A673 (cell line): ENCODE results near the gene TOPORS. TPM values are rescaled to one million over a fixed set of nuclear protein-coding genes. Genes with fewer than 3 reads are reported as not detected.

Source experiments
- BruUV-seq: library from RNA; stranded (reverse); fragments of 400-500 nt; replicated peaks from 2 replicates; lab custom pipeline; 2021; lab: Mats Ljungman, UMichigan
- CTCF ChIA-PET: fragments of 300-600 bp; sonication (Branson Sonifier 250); formaldehyde crosslinking; loops from one replicate; lab custom pipeline; 2022; ENCODE audit warnings: antibody characterized with exemption; lab: Charles Lee
- POLR2A ChIA-PET: fragments of 300-600 bp; sonication (Branson Sonifier 250); formaldehyde crosslinking; loops from one replicate; lab custom pipeline; 2022; ENCODE audit warnings: antibody characterized with exemption; ENCODE audit not compliant: low non-redundant PET; lab: Charles Lee
- DNase-seq: peaks from one replicate; pipeline ENCODE4 v3.0.0-alpha.2; 2015; ENCODE audit warnings: low spot score
- H3K27ac ChIP-seq: fragments of 200-600 bp; sonication (generic); 2 replicates; pipeline ENCODE4 v1.5.1; 2016; ENCODE audit warnings: mixed run types, low read depth, mild to moderate bottlenecking, mixed read lengths, antibody characterized with exemption, low read length; ENCODE audit not compliant: poor library complexity, severe bottlenecking
- H3K27me3 ChIP-seq: fragments of 200-600 bp; sonication (generic); replicated peaks from 2 replicates; pipeline ENCODE4 v1.6.1; 2017; ENCODE audit warnings: mixed run types, low read depth, mild to moderate bottlenecking, mixed read lengths, antibody characterized with exemption, low read length; ENCODE audit not compliant: insufficient read depth, poor library complexity
- H3K36me3 ChIP-seq: fragments of 200-600 bp; sonication (generic); 2 replicates; pipeline ENCODE4 v1.6.1; 2016; ENCODE audit warnings: mixed run types, mild to moderate bottlenecking, mixed read lengths, antibody characterized with exemption, low read length; ENCODE audit not compliant: insufficient read depth, poor library complexity, severe bottlenecking
- H3K4me1 ChIP-seq: fragments of 200-600 bp; sonication (generic); 2 replicates; pipeline ENCODE4 v1.6.1; 2017; ENCODE audit warnings: mixed run types, mild to moderate bottlenecking, mixed read lengths, antibody characterized with exemption, low read length; ENCODE audit not compliant: insufficient read depth, poor library complexity, severe bottlenecking
- H3K4me3 ChIP-seq: fragments of 200-600 bp; sonication (generic); 2 replicates; pipeline ENCODE4 v1.5.1; 2016; ENCODE audit warnings: low read depth, mixed run types, mild to moderate bottlenecking, mixed read lengths, low read length; ENCODE audit not compliant: poor library complexity, severe bottlenecking
- H3K9me3 ChIP-seq: fragments of 200-600 bp; sonication (generic); 2 replicates; pipeline ENCODE4 v1.6.1; 2016; ENCODE audit warnings: mixed run types, low read depth, mild to moderate bottlenecking, mixed read lengths, antibody characterized with exemption, low read length; ENCODE audit not compliant: poor library complexity, severe bottlenecking
- EZH2 ChIP-seq: fragments of 200-600 bp; sonication (generic); IDR thresholded peaks from 2 replicates; pipeline ENCODE4 v1.6.1; 2017; ENCODE audit warnings: borderline replicate concordance, low read depth, mild to moderate bottlenecking, mixed read lengths, antibody characterized with exemption, low read length; ENCODE audit not compliant: poor library complexity, severe bottlenecking
- intact Hi-C: fragments of 100-400 bp; cut with micrococcal nuclease; formaldehyde crosslinking; loops from one replicate; pipeline ENCODE4 v1.10.0; 2022; ENCODE audit not compliant: unreplicated experiment
- total RNA-seq: library from RNA; stranded (reverse); gene quantifications from 2 replicates; pipeline ENCODE4 v1.2.3, GENCODE V29; 2021
- TF ChIP-seq, protein P1 (sequence below): fragments of 300-800, 200-600 bp; sonication (generic); conservative IDR thresholded peaks from 2 replicates; pipeline ENCODE4 v1.5.1; 2017; ENCODE audit warnings: low read depth, mild to moderate bottlenecking, antibody characterized with exemption, low read length, moderate library complexity, mixed read lengths

TOPORS gene
- total RNA-seq, 1 experiment from 2014 or later, result 25.3 TPM

DNA sequence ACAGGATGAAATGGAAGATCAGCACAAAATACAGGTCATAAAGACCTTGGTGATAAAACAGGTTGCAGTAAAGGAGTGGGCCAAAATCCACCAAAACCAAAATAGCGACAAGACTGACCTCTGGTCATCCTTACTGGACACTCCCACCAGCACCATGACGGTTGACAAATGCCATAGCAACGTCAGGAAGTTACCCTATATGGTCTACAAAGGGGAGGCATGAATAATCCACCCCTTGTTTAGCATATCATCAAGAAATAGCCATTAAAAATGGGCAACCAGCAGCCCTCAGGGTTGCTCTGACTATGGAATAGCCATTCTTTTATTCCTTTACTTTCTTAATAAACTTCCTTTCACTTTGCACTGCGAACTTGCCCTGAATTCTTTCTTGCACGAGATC, 26.6 kb upstream of the TOPORS start:
- ChIA-PET CTCF (interaction anchor here (0.7 to 4.5 kb wide), 3 partner anchors 29 to 389 kb away, joined by 3 to 79 read pairs (median 36); no protein-coding TSS in a partner anchor), POLR2A (no interaction called here)
- no peaks in the 10 kb centered on the region for H3K27me3 ChIP-seq
- no peak overlapping the region for H3K27ac ChIP-seq
- intact Hi-C loops, result loop anchor here (1.0 to 10.0 kb wide), 2 partner anchors 54 to 200 kb away; partner anchors contain the start of gene RIGI
- DNase-seq, result no peak
- TF ChIP-seq, protein P1, sequence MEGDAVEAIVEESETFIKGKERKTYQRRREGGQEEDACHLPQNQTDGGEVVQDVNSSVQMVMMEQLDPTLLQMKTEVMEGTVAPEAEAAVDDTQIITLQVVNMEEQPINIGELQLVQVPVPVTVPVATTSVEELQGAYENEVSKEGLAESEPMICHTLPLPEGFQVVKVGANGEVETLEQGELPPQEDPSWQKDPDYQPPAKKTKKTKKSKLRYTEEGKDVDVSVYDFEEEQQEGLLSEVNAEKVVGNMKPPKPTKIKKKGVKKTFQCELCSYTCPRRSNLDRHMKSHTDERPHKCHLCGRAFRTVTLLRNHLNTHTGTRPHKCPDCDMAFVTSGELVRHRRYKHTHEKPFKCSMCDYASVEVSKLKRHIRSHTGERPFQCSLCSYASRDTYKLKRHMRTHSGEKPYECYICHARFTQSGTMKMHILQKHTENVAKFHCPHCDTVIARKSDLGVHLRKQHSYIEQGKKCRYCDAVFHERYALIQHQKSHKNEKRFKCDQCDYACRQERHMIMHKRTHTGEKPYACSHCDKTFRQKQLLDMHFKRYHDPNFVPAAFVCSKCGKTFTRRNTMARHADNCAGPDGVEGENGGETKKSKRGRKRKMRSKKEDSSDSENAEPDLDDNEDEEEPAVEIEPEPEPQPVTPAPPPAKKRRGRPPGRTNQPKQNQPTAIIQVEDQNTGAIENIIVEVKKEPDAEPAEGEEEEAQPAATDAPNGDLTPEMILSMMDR, result no peak
- TF ChIP-seq EZH2, result no peak
- no peaks in the 10 kb centered on the region for H3K9me3 ChIP-seq
- no TSS peak for BruUV-seq
- no peaks in the 10 kb centered on the region for H3K4me1 ChIP-seq
- no peaks in the 10 kb centered on the region for H3K36me3 ChIP-seq
- no peak overlapping the region for H3K4me3 ChIP-seq

DNA sequence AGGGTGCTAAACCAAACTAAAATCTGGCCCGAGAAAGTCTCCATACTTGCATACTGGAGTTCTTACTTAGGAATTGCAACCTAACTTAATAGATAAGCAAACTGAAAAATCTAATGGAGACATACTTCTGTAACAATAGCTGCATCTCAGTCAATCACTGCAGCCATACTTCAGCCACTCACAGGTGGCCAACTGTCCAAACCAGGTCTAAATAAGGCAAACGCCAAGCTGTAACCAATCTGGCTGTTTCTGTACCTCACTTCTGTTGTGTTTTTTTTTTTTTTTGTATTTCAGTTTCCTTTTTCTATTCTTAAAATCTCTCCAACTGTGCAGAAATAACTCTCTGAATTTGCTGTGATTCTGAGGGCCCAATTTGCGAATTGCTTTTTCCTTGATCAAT, 24.9 kb upstream of the TOPORS start:
- POLR2A ChIA-PET, result no interaction called here
- intact Hi-C loops, result loop anchor here (10.0 kb wide), 1 partner anchor 53 kb away; the partner anchor contains the start of gene RIGI
- no peak for TF ChIP-seq EZH2
- TF ChIP-seq, protein P1, result no peak

DNA sequence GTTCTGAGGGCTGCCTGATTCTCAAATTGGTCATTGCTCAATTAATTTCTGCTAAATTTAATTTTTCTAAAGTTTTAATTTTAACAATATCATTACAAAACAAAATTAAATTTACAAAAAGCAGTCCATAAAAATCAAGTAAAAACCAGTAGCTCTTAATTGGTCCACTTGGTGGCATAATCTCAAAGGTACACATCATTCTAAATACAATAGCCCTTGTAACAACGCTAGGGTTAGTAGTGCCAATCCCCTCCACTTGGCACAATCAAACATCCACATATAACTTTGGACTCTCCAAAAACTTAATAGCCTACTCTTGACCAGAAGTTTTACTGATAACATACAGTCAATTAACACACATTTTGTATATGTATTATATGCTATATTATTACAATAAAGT, 22.5 kb upstream of the TOPORS start:
- POLR2A ChIA-PET, result no interaction called here
- Histone ChIP-seq H3K4me3 (no peak overlapping the region), H3K36me3 (peaks cover under 1% of the 10 kb centered on the region), H3K27ac (no peak overlapping the region), H3K4me1 (peaks cover 15% of the 10 kb centered on the region), H3K27me3 (no peaks in the 10 kb centered on the region), H3K9me3 (no peaks in the 10 kb centered on the region)
- BruUV-seq, result no TSS peak
- no peak for DNase-seq
- no peak for TF ChIP-seq EZH2
- TF ChIP-seq, protein P1, result no peak
- CTCF ChIA-PET, result no interaction called here
- intact Hi-C loops, result loop anchor here (10.0 kb wide), 1 partner anchor 50 kb away; the partner anchor contains the start of gene RIGI

More for the DNA sequence above, 24.9 kb upstream of the TOPORS start:
- BruUV-seq, result no TSS peak
- H3K4me1 ChIP-seq, result peaks cover 3% of the 10 kb centered on the region
- CTCF ChIA-PET, result interaction anchor here (0.9 kb wide), 1 partner anchor 199 kb away, joined by 4 read pairs; no protein-coding TSS in a partner anchor
- H3K9me3 ChIP-seq, result no peaks in the 10 kb centered on the region
- no peak overlapping the region for H3K4me3 ChIP-seq
- no peak for DNase-seq
- H3K27ac ChIP-seq, result no peak overlapping the region
- no peaks in the 10 kb centered on the region for H3K36me3 ChIP-seq
- H3K27me3 ChIP-seq, result no peaks in the 10 kb centered on the region
